SK-MEL-5 (cell line): Measurements from ENCODE around the gene CYP4F12. TPM values are rescaled to one million over a fixed set of nuclear protein-coding genes. Genes with fewer than 3 reads are reported as not detected.

Source experiments
- DNase-seq: peaks from one replicate; pipeline ENCODE4 v3.0.0-alpha.2; 2016; ENCODE audit warnings: low read depth, low spot score
- in situ Hi-C: cut with HindIII; loops from 2 replicates; pipeline ENCODE4 v1.10.0; 2016; ENCODE audit warnings: low sequenced_read_pairs, high pct_unique_total_duplicates, low pct_unique_long_range_greater_than_20kb
- total RNA-seq: library from RNA; depleted of rRNA; stranded (reverse); fragments of >200 nt; shearing (Covaris generic); gene quantifications from 2 replicates; pipeline ENCODE4 v1.2.3, GENCODE V29; 2014

CYP4F12 gene
- total RNA-seq, 1 experiment from 2014 or later, result not detected

DNA sequence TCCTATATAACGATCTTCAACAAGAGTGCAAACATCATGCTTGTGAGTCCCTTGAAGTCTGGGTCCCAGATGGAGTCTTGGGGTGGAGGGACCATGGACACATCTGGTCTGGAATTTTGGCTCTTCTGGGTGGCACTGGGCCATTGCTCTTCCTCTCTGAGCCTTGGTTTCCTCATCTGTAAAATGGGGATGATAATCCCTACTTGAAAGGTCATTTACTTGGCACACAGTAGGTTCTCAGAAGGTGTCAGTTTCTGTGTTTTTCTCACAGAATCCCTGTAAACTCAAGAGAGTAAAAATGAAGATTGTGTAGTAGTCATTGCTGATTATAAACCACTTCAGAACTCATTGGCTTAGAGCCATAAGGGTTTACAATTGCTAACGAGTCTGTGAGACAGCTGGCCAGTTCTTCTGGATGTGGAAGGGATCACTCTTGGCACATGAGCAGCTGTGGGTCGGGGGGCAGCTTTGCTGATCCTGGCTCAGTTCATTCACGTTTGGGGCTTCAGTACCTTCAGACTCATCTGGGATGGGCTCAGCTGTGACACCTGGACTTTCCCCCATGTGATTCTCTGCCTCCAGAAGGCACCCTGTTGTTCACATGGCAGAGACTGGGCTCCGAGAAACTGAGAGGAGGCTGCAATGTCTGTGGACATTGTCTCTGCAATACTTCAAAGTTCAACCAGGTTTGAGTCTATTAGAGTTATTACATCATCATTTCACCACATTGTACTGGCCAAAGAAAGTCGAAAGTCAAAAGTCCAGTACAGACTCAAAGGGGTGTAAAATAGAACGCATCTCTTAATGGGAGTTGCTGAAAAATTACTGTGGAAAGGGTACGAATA, 7.8 kb downstream of the CYP4F12 start:
- no peak for DNase-seq
- in situ Hi-C loops, result no loop called here

DNA sequence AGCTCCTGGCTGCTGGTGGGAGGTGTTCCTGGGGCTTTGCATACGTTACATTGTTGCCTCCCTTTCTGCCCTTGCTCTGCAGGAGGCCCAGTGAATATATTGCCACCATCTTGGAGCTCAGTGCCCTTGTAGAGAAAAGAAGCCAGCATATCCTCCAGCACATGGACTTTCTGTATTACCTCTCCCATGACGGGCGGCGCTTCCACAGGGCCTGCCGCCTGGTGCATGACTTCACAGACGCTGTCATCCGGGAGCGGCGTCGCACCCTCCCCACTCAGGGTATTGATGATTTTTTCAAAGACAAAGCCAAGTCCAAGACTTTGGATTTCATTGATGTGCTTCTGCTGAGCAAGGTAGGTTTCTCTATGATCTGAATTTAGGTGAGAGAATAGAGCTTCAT, 10.5 kb downstream of the CYP4F12 start:
- DNase-seq, result no peak
- in situ Hi-C loops, result no loop called here

DNA sequence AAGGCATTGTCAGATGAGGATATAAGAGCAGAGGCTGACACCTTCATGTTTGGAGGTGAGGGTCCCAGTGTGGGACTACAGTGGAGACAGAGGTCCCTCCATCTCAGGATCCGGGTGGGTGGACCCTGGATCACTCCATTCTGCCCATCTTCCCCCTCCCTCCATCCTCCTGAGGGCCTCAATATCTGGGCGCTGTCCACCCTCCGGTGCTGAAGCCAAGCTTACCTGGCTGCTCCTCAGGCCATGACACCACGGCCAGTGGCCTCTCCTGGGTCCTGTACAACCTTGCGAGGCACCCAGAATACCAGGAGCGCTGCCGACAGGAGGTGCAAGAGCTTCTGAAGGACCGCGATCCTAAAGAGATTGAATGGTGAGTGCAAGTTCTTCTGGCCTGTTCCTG, 11.9 kb downstream of the CYP4F12 start:
- no peak for DNase-seq
- in situ Hi-C loops, result no loop called here

DNA sequence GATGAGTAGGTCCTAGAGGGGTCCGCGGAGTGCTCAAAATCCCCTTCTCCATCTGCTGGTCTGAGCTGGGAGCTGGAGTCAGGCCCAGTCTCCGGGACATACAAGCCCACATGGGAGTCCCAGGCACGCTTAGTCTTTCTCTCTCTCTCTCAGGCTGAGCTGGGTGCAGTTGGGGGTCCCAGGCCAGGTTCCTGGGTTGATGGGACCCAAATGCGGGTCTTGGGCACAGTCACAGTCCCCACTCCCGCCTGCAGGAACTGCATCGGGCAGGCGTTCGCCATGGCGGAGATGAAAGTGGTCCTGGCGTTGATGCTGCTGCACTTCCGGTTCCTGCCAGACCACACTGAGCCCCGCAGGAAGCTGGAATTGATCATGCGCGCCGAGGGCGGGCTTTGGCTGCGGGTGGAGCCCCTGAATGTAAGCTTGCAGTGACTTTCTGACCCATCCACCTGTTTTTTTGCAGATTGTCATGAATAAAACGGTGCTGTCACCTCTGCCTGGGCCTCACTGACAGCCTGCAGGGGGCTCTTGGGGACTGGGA, 23.8 kb downstream of the CYP4F12 start:
- DNase-seq, result no peak
- in situ Hi-C loops, result no loop called here

DNA sequence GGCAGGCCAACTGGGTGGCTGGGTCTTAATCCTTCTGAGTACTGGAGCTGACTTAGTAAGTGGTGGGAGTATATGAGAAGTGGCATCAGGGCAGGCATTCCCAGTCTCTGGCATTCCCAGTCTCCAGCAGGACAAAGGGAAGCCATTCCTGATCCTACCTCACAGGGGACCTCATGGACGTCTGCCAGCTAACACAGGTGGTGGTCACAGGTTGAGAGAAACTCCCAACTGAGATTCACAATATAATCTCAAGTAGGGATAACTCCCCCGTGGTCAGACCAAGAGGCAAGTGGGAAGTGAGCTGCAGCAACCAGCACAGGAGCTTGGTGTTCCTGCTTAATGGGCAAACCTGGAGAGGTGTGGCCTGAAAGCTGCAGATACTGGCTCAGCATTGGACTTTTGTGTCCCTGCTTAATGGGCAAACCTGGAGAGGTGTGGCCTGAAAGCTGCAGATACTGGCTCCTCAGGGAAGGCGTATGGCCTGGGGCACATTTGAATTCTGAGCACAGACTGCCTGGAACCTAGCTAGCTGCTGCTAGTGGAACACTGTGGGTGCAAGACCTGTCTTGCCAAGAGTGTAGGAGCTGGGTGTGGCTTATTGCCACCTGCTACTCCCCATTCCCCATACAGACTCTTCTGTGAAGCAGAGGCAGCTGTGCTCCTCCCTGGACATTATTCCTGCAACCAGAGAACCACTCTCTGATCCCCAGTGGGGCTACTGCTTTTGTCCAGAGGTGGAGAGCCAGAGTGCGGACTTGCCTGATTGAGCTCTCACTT, 29.1 kb downstream of the CYP4F12 start:
- in situ Hi-C loops, result no loop called here
- no peak for DNase-seq

DNA sequence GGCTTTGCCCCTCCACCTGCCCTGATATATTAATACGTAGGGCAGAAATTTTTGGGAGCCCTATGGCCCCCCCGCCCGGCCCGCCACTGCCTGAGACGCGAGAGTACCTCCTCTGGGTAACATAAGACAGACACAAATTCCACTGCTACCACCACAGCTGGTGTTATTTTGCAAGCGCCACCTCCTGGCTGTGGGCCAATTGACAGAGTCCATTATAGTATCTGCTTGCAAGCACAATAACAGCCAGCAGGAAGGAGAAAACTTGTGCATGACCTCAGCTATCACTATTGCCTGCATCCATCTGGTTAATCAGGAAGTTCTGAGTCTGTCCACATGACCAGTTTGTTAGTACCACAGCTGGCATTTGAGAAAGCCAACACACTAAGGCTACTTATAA, 29.6 kb downstream of the CYP4F12 start:
- in situ Hi-C loops, result no loop called here
- peak; percentile 39 for DNase-seq

DNA sequence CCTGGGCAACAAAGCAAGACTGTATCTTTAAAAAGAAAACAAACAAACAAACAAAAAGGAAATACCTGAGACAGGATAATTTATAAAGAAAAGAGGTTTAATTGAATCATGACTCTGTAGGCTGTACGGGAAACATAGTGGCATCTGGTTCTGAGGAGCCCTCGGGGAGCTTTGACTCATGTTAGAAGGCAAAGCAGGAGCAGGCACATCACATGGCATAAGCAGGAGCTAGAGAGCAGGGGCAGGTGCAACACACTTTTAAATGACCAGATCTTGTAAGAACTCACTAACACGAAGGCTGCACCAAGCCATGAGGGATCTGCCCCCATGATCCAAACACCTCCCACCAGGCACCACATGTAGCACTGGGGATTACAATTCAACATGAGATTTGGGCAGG, 41.8 kb downstream of the CYP4F12 start:
- no peak for DNase-seq
- in situ Hi-C loops, result no loop called here

DNA sequence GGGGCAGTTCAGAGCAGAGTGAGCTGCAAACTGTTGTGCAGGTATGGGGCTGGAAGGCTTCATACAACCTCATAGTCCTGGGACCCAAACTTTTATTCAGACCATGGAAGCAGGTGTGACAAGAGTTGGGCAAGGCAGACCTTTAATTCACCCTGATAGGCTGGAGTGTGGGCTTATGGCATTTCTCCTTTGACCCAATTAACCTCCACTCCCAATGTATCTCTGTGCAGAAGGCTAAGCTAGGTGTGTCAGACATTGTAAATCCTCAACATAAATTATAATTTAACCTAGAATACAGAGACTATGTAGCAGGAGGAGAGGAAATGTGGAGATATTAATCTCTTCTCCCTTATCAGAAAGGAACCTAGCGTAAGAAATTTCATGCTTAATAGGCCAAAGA, 42.8 kb downstream of the CYP4F12 start:
- in situ Hi-C loops, result no loop called here
- no peak for DNase-seq

DNA sequence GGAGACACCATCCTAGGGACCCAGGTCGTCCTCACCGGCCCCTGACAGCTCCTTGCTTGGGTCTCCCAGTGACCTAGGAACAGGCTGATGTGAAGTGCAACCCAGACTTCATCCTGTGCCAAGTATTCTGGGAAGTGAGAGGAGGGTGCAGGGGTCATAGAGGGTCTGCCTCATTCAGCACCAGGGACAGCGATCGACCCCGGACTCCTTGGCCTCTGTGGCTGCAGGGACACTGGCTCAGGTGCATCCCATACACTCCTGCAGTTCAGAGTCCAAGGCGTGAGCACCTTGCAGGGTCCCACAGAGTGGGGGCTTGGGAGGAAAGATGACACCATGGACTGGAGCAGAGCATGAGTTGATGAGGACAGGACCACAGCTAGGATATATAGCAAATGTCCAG, 44.9 kb downstream of the CYP4F12 start:
- in situ Hi-C loops, result no loop called here
- DNase-seq, result no peak

DNA sequence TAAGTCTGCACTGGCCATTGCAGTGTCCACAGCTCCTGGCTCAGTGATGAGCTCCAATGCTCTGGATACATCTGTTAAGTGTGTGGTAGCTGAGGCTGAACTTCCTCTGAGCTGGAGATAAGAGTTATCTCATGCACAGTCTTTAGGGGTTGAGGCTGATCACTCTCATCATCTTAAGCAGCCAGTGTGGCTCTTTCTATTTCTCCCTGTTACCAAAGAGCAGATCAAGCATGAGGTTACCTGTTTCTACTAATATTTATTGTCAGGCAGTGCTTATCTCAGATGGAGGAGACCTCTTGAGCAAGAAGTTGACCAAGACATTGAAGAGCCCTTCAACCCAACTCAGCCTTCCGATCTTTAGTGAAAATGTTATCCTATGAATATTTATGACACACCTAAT, 48.4 kb downstream of the CYP4F12 start:
- in situ Hi-C loops, result no loop called here
- DNase-seq, result no peak

DNA sequence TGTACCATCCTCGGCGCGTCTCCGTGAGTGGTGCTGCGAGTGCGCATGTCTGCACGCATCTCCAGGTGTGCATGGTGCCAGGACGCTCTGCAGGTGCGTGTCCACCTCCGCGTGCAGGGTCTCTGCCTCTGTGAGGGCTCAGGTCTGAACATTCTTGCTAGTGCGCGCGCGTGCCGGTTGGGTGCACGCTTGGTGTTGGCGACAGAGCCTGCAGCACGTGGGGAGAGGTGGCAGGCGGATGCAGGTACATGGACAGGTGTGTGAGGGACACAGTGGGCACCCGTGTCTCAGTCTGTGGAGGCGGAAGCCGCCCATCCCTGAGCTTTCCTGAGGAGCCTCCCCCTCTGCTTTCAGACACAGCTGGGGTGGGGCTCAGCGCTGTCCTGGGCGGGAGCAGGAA, 50.1 kb downstream of the CYP4F12 start:
- in situ Hi-C loops, result no loop called here
- no peak for DNase-seq

DNA sequence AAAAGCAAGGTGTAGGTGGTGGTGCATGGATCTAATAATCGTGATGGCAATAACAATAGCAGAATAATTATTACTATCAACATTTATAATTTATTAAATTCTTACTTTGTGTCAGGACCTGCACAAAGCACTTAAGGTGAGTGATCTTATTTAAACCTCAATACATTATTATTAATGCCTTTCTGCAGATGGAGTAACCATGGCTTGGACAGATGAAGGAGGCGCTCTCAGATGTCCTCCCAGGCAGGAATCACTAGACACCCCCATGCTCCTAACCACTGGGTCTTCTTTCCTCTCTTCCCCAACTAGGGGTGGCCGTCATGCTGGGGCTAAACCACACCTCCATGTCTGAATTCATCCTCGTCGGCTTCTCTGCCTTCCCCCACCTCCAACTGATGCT, 54.8 kb downstream of the CYP4F12 start, which contains the start of gene OR10H2:
Gene OR10H2 (plus strand): TSS at position 301 of the 400 bp plus-strand sequence. CDS start 20 bp downstream, at position 321.
- DNase-seq, result no peak
- in situ Hi-C loops, result no loop called here

DNA sequence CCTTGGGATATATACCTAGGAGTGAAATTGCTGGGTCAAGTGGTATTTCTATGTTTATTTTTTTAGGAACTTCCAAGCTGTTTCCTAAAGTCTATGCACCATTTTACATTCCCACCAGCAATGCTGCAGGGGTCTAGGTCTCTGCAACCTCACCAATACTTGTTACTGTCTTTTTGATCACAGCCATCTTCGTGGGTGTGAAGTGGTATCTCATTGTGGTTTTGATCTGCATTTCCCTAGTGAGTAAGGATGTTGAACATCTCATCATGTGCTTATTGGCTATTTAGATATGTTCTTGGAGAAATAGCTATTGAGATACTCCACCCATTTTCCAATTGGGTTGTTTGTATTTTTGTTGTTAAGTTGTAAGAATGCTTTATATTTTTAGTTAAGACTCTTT, 57.7 kb downstream of the CYP4F12 start:
- no peak for DNase-seq
- in situ Hi-C loops, result no loop called here

DNA sequence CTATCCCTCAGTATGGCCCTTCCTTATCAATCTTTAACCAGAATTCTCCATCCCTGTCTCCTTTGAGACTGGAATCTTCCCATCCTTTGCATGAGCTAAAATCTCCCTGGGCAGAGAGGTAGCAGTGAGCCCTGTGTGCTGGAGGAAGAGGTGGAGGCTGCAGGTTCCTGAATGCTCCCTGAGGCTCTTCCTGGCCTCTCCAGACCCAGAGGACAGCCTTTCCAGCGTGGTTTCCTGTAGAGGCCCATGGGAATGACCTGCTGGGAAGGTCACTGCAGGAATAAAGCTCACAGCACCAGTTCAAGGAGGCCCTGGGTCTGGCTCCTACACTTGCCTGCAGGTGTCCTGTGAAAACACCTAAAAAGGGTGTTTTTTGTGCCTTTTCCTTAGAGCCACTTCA, 59.5 kb downstream of the CYP4F12 start:
- no peak for DNase-seq
- in situ Hi-C loops, result no loop called here

DNA sequence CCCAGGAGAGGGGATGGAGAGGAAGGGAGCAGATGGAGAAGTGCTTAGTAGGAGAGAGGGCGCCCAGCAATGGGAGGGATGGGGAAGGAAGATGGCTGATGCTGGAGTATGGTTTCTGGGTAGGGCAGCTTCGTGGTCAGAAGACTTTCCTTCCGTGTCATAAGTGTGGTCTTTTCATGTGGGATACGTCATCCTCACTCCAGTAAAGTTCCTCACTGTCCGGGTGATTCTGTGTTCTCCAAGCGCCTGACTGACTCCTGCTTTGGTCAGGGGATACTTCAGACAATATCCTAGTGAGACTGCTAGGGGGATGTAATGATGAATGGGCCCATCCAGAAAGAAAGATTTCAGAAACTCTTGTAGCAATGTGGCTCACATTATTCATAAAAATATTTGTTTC, 61.0 kb downstream of the CYP4F12 start:
- in situ Hi-C loops, result no loop called here

DNA sequence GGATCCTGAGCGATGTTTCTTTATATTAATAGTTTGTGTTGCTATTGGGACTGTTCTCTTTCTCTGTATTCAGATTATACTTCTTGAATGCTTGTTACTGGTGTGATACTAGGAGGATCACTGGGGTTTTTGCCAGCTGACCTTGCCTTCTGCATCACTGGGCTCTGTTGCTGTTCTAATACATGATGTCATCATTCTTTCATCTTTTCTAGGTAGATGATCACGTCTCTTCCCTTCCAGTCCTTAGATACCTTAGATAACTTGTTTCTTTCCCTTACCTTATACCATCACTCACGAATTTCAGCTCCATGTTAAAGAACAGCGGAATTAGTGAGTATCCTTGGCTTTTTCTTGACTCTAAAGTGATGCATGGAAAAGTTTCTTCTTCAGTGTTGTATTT, 64.8 kb downstream of the CYP4F12 start, which contains the start of gene OR10H3:
Gene OR10H3 (plus strand): TSS at position 264 of the 400 bp plus-strand sequence. CDS start 3,408 bp downstream, outside the sequence.
- no peak for DNase-seq
- in situ Hi-C loops, result no loop called here

More for the DNA sequence above, 61.0 kb downstream of the CYP4F12 start:
- DNase-seq, result peak; percentile 83

DNA sequence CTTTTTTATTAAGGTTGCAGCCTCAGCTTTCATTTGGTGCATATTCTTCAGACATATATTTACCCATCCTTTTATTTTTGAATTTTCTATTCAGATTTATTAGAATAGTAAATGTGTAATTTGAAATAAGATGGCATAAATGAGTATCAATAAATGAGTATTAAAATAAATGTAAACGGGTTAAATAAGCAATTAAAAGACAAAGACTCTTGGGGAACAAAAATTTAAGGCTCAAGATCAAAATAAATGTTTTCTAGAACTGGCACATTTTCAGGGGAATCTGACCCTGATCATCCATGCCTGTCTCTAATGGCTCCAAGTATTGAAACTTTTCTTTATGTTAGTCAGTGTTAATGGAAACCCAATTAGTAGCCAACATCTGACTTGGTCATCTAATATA, 67.9 kb downstream of the CYP4F12 start:
- in situ Hi-C loops, result no loop called here
- DNase-seq, result no peak
